GM04503 (cell line): ENCODE measurements around the gene CCDC186.
"Not testable (repeated sequence)": the region's sequence is repeated elsewhere in the genome, so short reads cannot be mapped to it uniquely, and the experiment has no call there.

Source experiments
- DNase-seq: peaks from one replicate; pipeline ENCODE4 v3.0.0-alpha.2; 2012; ENCODE audit warnings: low read depth

CCDC186 gene

GRCh38 chr10:114173603-114173920 lies 441 bp downstream of the CCDC186 start:
- DNase-seq: no peak

GRCh38 chr10:114172776-114173602 lies 1.0 kb downstream of the CCDC186 start:
- DNase-seq: no peak

- DNase-seq: no peak
Measured at GRCh38 chr10:114172216-114172615, 1.8 kb downstream of the CCDC186 start.

GRCh38 chr10:114168450-114169009 lies 5.5 kb downstream of the CCDC186 start:
- no peak for DNase-seq

- DNase-seq: no peak
Measured at GRCh38 chr10:114167985-114168384, 6.0 kb downstream of the CCDC186 start.

GRCh38 chr10:114166494-114166893 lies 7.5 kb downstream of the CCDC186 start:
- DNase-seq: no peak

- DNase-seq: no peak
Measured at GRCh38 chr10:114166043-114166442, 8.0 kb downstream of the CCDC186 start.

GRCh38 chr10:114163062-114163461 lies 10.9 kb downstream of the CCDC186 start:
- DNase-seq: no peak

- no peak for DNase-seq
Measured at GRCh38 chr10:114157912-114158311, 16.1 kb downstream of the CCDC186 start.

GRCh38 chr10:114151892-114152291 lies 22.1 kb downstream of the CCDC186 start:
- DNase-seq: no peak

- peak; percentile 58 for DNase-seq
Measured at GRCh38 chr10:114151486-114151885, 22.5 kb downstream of the CCDC186 start.

GRCh38 chr10:114149476-114149875 lies 24.5 kb downstream of the CCDC186 start:
- DNase-seq: not testable (repeated sequence)

GRCh38 chr10:114143160-114143559 lies 30.8 kb downstream of the CCDC186 start:
- no peak for DNase-seq

GRCh38 chr10:114142018-114142417 lies 32.0 kb downstream of the CCDC186 start:
- no peak for DNase-seq

- not testable (repeated sequence) for DNase-seq
Measured at GRCh38 chr10:114140827-114141226, 33.2 kb downstream of the CCDC186 start.

- DNase-seq: no peak
Measured at GRCh38 chr10:114140036-114140435, 34.0 kb downstream of the CCDC186 start.

GRCh38 chr10:114138581-114138980 lies 35.4 kb downstream of the CCDC186 start:
- DNase-seq: no peak

- no peak for DNase-seq
Measured at GRCh38 chr10:114135476-114135875, 38.5 kb downstream of the CCDC186 start.

- no peak for DNase-seq
Measured at GRCh38 chr10:114131094-114131493, 42.9 kb downstream of the CCDC186 start.

- DNase-seq: no peak
Measured at GRCh38 chr10:114121031-114121430, 53.0 kb downstream of the CCDC186 start.

- DNase-seq: no peak
Measured at GRCh38 chr10:114118514-114118913, 55.5 kb downstream of the CCDC186 start.

GRCh38 chr10:114117728-114118127 lies 56.3 kb downstream of the CCDC186 start:
- no peak for DNase-seq

- DNase-seq: no peak
Measured at GRCh38 chr10:114115661-114116445, 58.1 kb downstream of the CCDC186 start.
